Mesodermal cell (in vitro differentiated cells): ENCODE results near the gene TBC1D3C. TPM values are rescaled to one million over a fixed set of nuclear protein-coding genes. Genes with fewer than 3 reads are reported as not detected.
"Not testable (repeated sequence)": the region's sequence is repeated elsewhere in the genome, so short reads cannot be mapped to it uniquely, and the experiment has no call there.

Experiments used
- H3K27ac ChIP-seq: 2 replicates; pipeline ENCODE4 v1.7.0; 2013; ENCODE audit warnings: mild to moderate bottlenecking, low read depth, low read length, moderate library complexity; ENCODE audit not compliant: severe bottlenecking
- H3K36me3 ChIP-seq: 2 replicates; pipeline ENCODE4 v1.7.1; 2013; ENCODE audit warnings: mild to moderate bottlenecking, low read length, moderate library complexity; ENCODE audit not compliant: control insufficient read depth, insufficient read depth
- H3K4me1 ChIP-seq: one replicate; pipeline ENCODE4 v1.7.1; 2013; ENCODE audit warnings: mild to moderate bottlenecking, low read length; ENCODE audit not compliant: insufficient read depth, control insufficient read depth, poor library complexity, severe bottlenecking
- H3K4me3 ChIP-seq: 2 replicates; pipeline ENCODE4 v1.7.0; 2013; ENCODE audit warnings: low read length, control low read depth, mild to moderate bottlenecking; ENCODE audit not compliant: insufficient read depth, poor library complexity, severe bottlenecking; ENCODE audit errors: extremely low read depth
- H3K9me3 ChIP-seq: 2 replicates; pipeline ENCODE4 v1.7.1; 2013; ENCODE audit warnings: mild to moderate bottlenecking, low read length, moderate library complexity; ENCODE audit not compliant: control insufficient read depth
- WGBS, 2 experiments: methylation state at CpG; one replicate each; pipeline ENCODE4 v1.1.5; 2013; ENCODE audit warnings: missing lambda C conversion rate in 2 of 2; ENCODE audit not compliant: insufficient coverage in 2 of 2; 5-methylcytosine and 5-hydroxymethylcytosine counted together
- polyA plus RNA-seq, 2 experiments: library from polyadenylated mRNA; stranded (reverse); fragments of 50-300 nt; gene quantifications; one replicate each; pipeline ENCODE4 v1.2.3, GENCODE V29; 2013

TBC1D3C gene
- not detected for polyA plus RNA-seq (2013, experiment 1 of 2)
- polyA plus RNA-seq (2013, experiment 2 of 2), result not detected

DNA sequence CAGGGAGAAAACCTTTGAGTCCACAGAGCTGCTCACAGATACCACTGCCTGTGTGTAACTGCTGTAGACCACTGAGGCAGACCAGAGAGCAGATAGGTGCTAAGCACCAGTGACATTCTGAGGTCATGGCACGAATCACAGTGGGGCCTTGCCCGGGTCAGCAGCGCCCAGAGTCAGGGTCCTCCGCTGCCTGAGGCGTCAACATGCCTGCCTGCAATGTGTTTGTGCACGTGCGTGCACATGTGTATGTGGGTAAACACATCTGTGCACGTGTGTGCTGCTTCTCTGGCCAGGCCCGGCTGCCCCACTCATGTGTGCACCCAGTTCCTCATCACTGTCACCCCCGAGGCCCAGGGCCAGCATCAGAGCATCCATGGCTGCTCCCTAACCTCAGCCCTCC lies at the start of gene TBC1D3C:
TBC1D3C (minus strand) TSS at position 101 of the 400 bp plus-strand sequence. CDS start 1,568 bp downstream, outside the sequence.
- H3K9me3 ChIP-seq, H3K36me3 ChIP-seq, H3K27ac ChIP-seq, H3K4me1 ChIP-seq, H3K4me3 ChIP-seq: not testable (repeated sequence)
- no CpG with 5 or more reads among the region's 10 CpGs for WGBS, 2 experiments

DNA sequence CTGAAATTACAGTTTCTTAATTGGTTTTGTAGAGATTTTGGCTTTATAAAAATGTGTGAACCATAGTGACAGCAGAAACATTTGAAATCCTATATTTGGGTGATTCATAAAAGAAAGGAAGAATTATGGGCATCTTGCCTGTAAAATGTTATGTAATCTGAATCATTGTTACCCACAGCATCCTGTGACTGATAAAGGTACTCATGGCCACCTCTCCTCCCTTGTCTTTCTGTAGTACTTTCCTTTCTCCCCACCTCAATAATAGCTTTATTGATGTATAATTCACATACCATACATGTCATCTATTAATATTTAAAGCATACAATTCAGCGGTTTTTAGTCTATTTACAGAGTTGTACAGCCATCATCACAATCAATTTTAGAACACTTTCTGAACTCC lies 30.8 kb upstream of the TBC1D3C start:
- H3K9me3 ChIP-seq, H3K27ac ChIP-seq, H3K4me1 ChIP-seq, H3K36me3 ChIP-seq, H3K4me3 ChIP-seq: not testable (repeated sequence)
- no CpG with 5 or more reads among the region's 1 CpG for WGBS, 2 experiments

DNA sequence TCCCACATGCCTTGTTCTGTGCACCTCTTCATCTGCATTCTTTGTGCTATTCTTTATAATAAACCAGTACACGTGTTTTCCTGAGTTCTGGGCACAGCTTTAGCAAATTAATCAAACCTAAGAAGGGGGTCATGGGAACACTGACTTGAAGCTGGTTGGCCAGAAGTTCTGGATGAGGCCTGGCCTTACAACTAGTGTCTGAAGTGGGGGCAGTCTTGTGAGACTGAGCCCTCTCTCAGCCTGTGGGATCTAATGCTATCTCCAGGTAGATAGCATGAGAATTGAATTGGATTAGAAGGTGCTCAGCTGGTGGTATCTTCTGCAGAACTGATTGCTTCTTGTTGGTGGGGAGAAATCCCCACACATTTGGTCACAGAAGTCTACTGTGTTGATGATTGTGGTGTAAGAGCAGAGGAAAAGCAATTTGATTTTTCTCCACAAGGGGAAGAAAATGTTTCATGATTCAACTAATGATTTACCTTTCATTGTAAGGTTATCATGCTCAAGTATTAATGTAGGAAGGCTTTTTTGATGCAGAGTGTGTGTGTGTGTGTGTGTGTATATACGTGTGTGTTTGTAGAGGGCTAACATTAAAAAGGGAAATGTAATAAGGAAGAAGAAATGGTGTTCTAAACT lies 25.7 kb upstream of the TBC1D3C start:
- not testable (repeated sequence) for H3K9me3 ChIP-seq, H3K27ac ChIP-seq, H3K4me3 ChIP-seq, H3K36me3 ChIP-seq, H3K4me1 ChIP-seq
- no CpG with 5 or more reads among the region's 2 CpGs for WGBS, 2 experiments

DNA sequence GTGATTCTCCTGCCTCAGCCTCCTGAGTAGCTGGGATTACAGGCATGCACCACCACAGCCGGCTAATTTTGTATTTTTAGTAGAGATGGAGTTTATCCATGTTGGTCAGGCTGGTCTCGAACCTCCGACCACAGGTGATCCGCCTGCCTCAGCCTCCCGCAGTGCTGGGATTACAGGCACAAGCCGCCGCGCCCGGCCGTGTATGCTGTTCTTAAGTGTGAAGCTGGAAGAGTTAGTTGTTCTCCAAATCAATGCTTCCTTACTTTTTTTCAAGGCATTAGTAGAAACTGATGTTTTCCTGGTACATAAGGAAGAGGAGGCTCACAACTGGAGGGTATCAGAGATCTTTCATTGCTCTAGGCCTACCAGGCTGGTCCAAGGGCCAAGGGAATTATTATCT lies 19.7 kb upstream of the TBC1D3C start:
- not testable (repeated sequence) for H3K27ac ChIP-seq, H3K4me1 ChIP-seq, H3K4me3 ChIP-seq, H3K36me3 ChIP-seq, H3K9me3 ChIP-seq
- no CpG with 5 or more reads among the region's 10 CpGs for WGBS, 2 experiments

DNA sequence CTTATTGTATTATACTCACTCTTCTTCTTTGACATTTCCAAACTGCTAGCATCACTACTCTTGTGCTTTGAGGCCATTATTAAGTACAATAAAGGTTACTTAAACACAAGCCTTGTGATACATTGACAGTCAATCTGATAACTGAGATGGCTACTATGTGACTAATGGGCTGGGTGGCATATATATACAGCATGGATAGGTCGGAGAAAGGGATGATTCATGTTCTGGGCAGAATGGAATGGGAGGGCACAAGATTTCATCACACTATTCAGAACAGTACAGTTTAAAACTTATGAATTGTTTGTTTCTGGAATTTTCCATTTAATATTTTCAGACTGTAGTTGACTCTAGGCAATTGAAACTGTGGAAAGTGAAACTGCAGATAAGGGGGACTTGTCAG lies 18.9 kb upstream of the TBC1D3C start:
- H3K9me3 ChIP-seq, H3K4me3 ChIP-seq, H3K4me1 ChIP-seq, H3K36me3 ChIP-seq, H3K27ac ChIP-seq: not testable (repeated sequence)
- no CpG with 5 or more reads among the region's 1 CpG for WGBS, 2 experiments
